ENCODE results near the gene MLLT10.

The MLLT10 gene

DNA sequence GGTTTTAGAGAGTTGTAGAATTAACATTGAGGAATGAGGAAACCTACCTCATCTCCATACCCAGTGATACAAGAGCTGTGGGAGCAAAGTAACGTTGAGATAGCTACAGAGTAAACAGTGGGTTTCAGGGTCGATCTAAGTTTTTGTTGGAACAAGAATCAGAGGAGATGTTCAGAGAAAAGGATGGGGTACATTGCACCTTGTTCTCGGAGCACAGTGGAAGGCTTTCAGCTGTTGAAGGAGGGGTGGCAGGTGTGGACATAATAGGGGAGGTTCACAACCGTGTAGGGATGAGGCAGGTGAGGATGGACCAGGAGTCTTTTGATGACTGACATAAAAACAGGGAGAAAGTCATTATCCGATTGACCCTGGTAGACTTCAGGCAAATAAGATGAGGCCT lies 121.7 kb downstream of the MLLT10 start:
- no peak overlapping the region for H2BK15ac ChIP-seq (ENCODE audit: low read depth, poor library complexity, severe bottlenecking)
- no peaks in the 10 kb centered on the region for H3K27me3 ChIP-seq (ENCODE audit: control insufficient read depth in 1 of 2, insufficient read depth in 1 of 2, low read length in 2 of 2)
- H4K8ac ChIP-seq (ENCODE audit: low read length): no peak overlapping the region
- H3K18ac ChIP-seq (ENCODE audit: low read depth in 1 of 2, low read length in 2 of 2): no peak overlapping the region
- H2AK5ac ChIP-seq (ENCODE audit: low read length, severe bottlenecking): no peak overlapping the region
- H3K4me2 ChIP-seq (ENCODE audit: low read length, poor library complexity, severe bottlenecking): no peak overlapping the region
- WGBS: 96% methylated on average over 5 of the region's 5 CpGs
- H3K4me3 ChIP-seq (ENCODE audit: insufficient read depth in 1 of 2, low read depth in 1 of 2, low read length in 2 of 2): no peak overlapping the region
- H3K14ac ChIP-seq (ENCODE audit: low read length in 2 of 2): no peak overlapping the region
- H3K4me1 ChIP-seq (ENCODE audit: control insufficient read depth, insufficient read depth, low read depth, low read length): peaks cover 1% of the 10 kb centered on the region
- H3K9me3 ChIP-seq (ENCODE audit: control insufficient read depth, low read length): no peaks in the 10 kb centered on the region
- no peak overlapping the region for H2BK12ac ChIP-seq (ENCODE audit: low read length in 2 of 2)
- H4K91ac ChIP-seq (ENCODE audit: low read length): no peak overlapping the region
- H3K23ac ChIP-seq (ENCODE audit: low read length in 2 of 2): no peak overlapping the region
- H2AFZ ChIP-seq (ENCODE audit: low read depth, low read length): no peak overlapping the region
- H2BK5ac ChIP-seq (ENCODE audit: low read depth, low read length, poor library complexity, severe bottlenecking): no peak overlapping the region
- no peak overlapping the region for H3K27ac ChIP-seq (ENCODE audit: low read length, poor library complexity, severe bottlenecking)
- H3K9ac ChIP-seq (ENCODE audit: low read length): no peak overlapping the region
- peaks cover 3 to 37% of the 10 kb centered on the region in 2 experiments for H3K36me3 ChIP-seq (ENCODE audit: control insufficient read depth in 1 of 2, insufficient read depth in 2 of 2, low read depth in 1 of 2, low read length in 2 of 2)
- peaks cover 24% of the 10 kb centered on the region for H3K79me1 ChIP-seq (replicated peaks; ENCODE audit: low read length, poor library complexity, severe bottlenecking)
- H3K4ac ChIP-seq (ENCODE audit: low read depth in 1 of 2, low read length in 2 of 2): no peak overlapping the region
- DNase-seq: no peak
- H2BK120ac ChIP-seq (ENCODE audit: low read depth, low read length): no peak overlapping the region

- Histone ChIP-seq H3K4ac (ENCODE audit: low read depth in 1 of 2, low read length in 2 of 2) (no peak overlapping the region), H3K4me2 (ENCODE audit: low read length, poor library complexity, severe bottlenecking) (no peak overlapping the region), H3K79me1 (replicated peaks; ENCODE audit: low read length, poor library complexity, severe bottlenecking) (peaks cover 12% of the 10 kb centered on the region), H2BK120ac (ENCODE audit: low read depth, low read length) (no peak overlapping the region), H2AFZ (ENCODE audit: low read depth, low read length) (no peak overlapping the region), H4K8ac (ENCODE audit: low read length) (no peak overlapping the region), H3K9ac (ENCODE audit: low read length) (no peak overlapping the region), H2BK12ac (ENCODE audit: low read length in 2 of 2) (no peak overlapping the region), H3K14ac (ENCODE audit: low read length in 2 of 2) (no peak overlapping the region), H3K36me3 (ENCODE audit: control insufficient read depth in 1 of 2, insufficient read depth in 2 of 2, low read depth in 1 of 2, low read length in 2 of 2) (peaks cover 0 to 18% of the 10 kb centered on the region in 2 experiments), H2AK5ac (ENCODE audit: low read length, severe bottlenecking) (no peak overlapping the region), H3K27me3 (ENCODE audit: control insufficient read depth in 1 of 2, insufficient read depth in 1 of 2, low read length in 2 of 2) (no peaks in the 10 kb centered on the region), H2BK15ac (ENCODE audit: low read depth, poor library complexity, severe bottlenecking) (no peak overlapping the region), H3K4me1 (ENCODE audit: control insufficient read depth, insufficient read depth, low read depth, low read length) (peaks cover 1% of the 10 kb centered on the region), H3K27ac (ENCODE audit: low read length, poor library complexity, severe bottlenecking) (no peak overlapping the region), H4K91ac (ENCODE audit: low read length) (no peak overlapping the region), H2BK5ac (ENCODE audit: low read depth, low read length, poor library complexity, severe bottlenecking) (peak overlapping the region; percentile 19), H3K18ac (ENCODE audit: low read depth in 1 of 2, low read length in 2 of 2) (no peak overlapping the region), H3K9me3 (ENCODE audit: control insufficient read depth, low read length) (no peaks in the 10 kb centered on the region), H3K4me3 (ENCODE audit: insufficient read depth in 1 of 2, low read depth in 1 of 2, low read length in 2 of 2) (no peak overlapping the region), H3K23ac (ENCODE audit: low read length in 2 of 2) (no peak overlapping the region)
- WGBS: 100% methylated on average over 1 of the region's 1 CpG
- DNase-seq: no peak
Measured at GRCh38 chr10:21661087-21661486, 127.1 kb downstream of the MLLT10 start.

- no peak overlapping the region for H2BK15ac ChIP-seq (ENCODE audit: low read depth, poor library complexity, severe bottlenecking)
- WGBS: 100% methylated on average over 1 of the region's 3 CpGs
- DNase-seq: no peak
- no peak overlapping the region for H3K14ac ChIP-seq (ENCODE audit: low read length in 2 of 2)
- no peak overlapping the region for H3K9ac ChIP-seq (ENCODE audit: low read length)
- H3K23ac ChIP-seq (ENCODE audit: low read length in 2 of 2): no peak overlapping the region
- H4K91ac ChIP-seq (ENCODE audit: low read length): no peak overlapping the region
- H3K4me2 ChIP-seq (ENCODE audit: low read length, poor library complexity, severe bottlenecking): no peak overlapping the region
- no peak overlapping the region for H4K8ac ChIP-seq (ENCODE audit: low read length)
- no peak overlapping the region for H3K4ac ChIP-seq (ENCODE audit: low read depth in 1 of 2, low read length in 2 of 2)
- peaks cover 1% of the 10 kb centered on the region for H3K4me1 ChIP-seq (ENCODE audit: control insufficient read depth, insufficient read depth, low read depth, low read length)
- H3K36me3 ChIP-seq (ENCODE audit: control insufficient read depth in 1 of 2, insufficient read depth in 2 of 2, low read depth in 1 of 2, low read length in 2 of 2): peaks cover 0 to 12% of the 10 kb centered on the region in 2 experiments
- H3K27ac ChIP-seq (ENCODE audit: low read length, poor library complexity, severe bottlenecking): no peak overlapping the region
- H2BK120ac ChIP-seq (ENCODE audit: low read depth, low read length): no peak overlapping the region
- H3K9me3 ChIP-seq (ENCODE audit: control insufficient read depth, low read length): no peaks in the 10 kb centered on the region
- no peak overlapping the region for H2AFZ ChIP-seq (ENCODE audit: low read depth, low read length)
- H3K4me3 ChIP-seq (ENCODE audit: insufficient read depth in 1 of 2, low read depth in 1 of 2, low read length in 2 of 2): no peak overlapping the region
- no peak overlapping the region for H2BK12ac ChIP-seq (ENCODE audit: low read length in 2 of 2)
- H3K27me3 ChIP-seq (ENCODE audit: control insufficient read depth in 1 of 2, insufficient read depth in 1 of 2, low read length in 2 of 2): no peaks in the 10 kb centered on the region
- no peak overlapping the region for H3K18ac ChIP-seq (ENCODE audit: low read depth in 1 of 2, low read length in 2 of 2)
- H2BK5ac ChIP-seq (ENCODE audit: low read depth, low read length, poor library complexity, severe bottlenecking): no peak overlapping the region
- H3K79me1 ChIP-seq (replicated peaks; ENCODE audit: low read length, poor library complexity, severe bottlenecking): peaks cover 12% of the 10 kb centered on the region
- H2AK5ac ChIP-seq (ENCODE audit: low read length, severe bottlenecking): no peak overlapping the region
Measured at GRCh38 chr10:21661935-21662334, 127.9 kb downstream of the MLLT10 start.

DNA sequence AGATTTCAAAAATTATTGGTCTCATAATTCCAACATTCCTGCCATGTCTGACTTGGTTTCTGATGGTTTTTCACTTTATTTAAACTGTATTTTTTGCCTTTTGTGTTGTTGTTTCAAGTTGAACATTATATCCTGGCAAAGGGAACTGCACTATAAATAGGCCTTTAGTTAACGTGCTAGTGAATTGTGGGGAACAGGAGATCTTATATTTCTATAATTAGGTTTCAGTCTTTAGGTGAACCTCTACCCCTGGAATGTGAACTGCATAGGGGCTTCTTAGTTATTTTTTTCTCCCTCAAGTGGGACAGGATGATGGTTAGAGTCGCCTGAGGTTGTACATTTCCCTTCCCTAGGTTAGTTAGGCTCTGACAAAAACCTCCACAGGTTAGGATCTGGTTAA lies 128.6 kb downstream of the MLLT10 start:
- Histone ChIP-seq H3K79me1 (replicated peaks; ENCODE audit: low read length, poor library complexity, severe bottlenecking) (peaks cover 12% of the 10 kb centered on the region), H4K8ac (ENCODE audit: low read length) (no peak overlapping the region), H3K14ac (ENCODE audit: low read length in 2 of 2) (no peak overlapping the region), H3K4me3 (ENCODE audit: insufficient read depth in 1 of 2, low read depth in 1 of 2, low read length in 2 of 2) (no peak overlapping the region), H2AK5ac (ENCODE audit: low read length, severe bottlenecking) (no peak overlapping the region), H2BK120ac (ENCODE audit: low read depth, low read length) (no peak overlapping the region), H3K4ac (ENCODE audit: low read depth in 1 of 2, low read length in 2 of 2) (no peak overlapping the region), H2AFZ (ENCODE audit: low read depth, low read length) (no peak overlapping the region), H3K27ac (ENCODE audit: low read length, poor library complexity, severe bottlenecking) (no peak overlapping the region), H3K4me2 (ENCODE audit: low read length, poor library complexity, severe bottlenecking) (no peak overlapping the region), H3K18ac (ENCODE audit: low read depth in 1 of 2, low read length in 2 of 2) (no peak overlapping the region), H3K9me3 (ENCODE audit: control insufficient read depth, low read length) (no peaks in the 10 kb centered on the region), H4K91ac (ENCODE audit: low read length) (no peak overlapping the region), H2BK15ac (ENCODE audit: low read depth, poor library complexity, severe bottlenecking) (no peak overlapping the region), H3K4me1 (ENCODE audit: control insufficient read depth, insufficient read depth, low read depth, low read length) (peaks cover 1% of the 10 kb centered on the region), H3K27me3 (ENCODE audit: control insufficient read depth in 1 of 2, insufficient read depth in 1 of 2, low read length in 2 of 2) (no peaks in the 10 kb centered on the region), H3K23ac (ENCODE audit: low read length in 2 of 2) (no peak overlapping the region), H3K9ac (ENCODE audit: low read length) (no peak overlapping the region), H2BK12ac (ENCODE audit: low read length in 2 of 2) (no peak overlapping the region), H3K36me3 (ENCODE audit: control insufficient read depth in 1 of 2, insufficient read depth in 2 of 2, low read depth in 1 of 2, low read length in 2 of 2) (peaks cover 0 to 12% of the 10 kb centered on the region in 2 experiments), H2BK5ac (ENCODE audit: low read depth, low read length, poor library complexity, severe bottlenecking) (no peak overlapping the region)
- WGBS: 100% methylated on average over 1 of the region's 2 CpGs
- DNase-seq: no peak
